Central memory CD8-positive, alpha-beta T cell (primary cell): ENCODE measurements around the gene CFTR.

ENCODE experiments used
- ATAC-seq: fragments of 150-1000 bp; cut with Tn5 transposase; replicated peaks from 2 replicates; pipeline ENCODE4 v1.10.0; 2022; ENCODE audit warnings: mild to moderate bottlenecking, moderate FRiP score, moderate number of reproducible peaks; ENCODE audit not compliant: poor library complexity, severe bottlenecking; ENCODE audit errors: extremely low read depth
- DNase-seq, 2 donors: peaks; one replicate each; pipeline ENCODE4 v3.0.0; 2021; ENCODE audit warnings: low spot score in 2 of 2
- H3K27ac Mint-ChIP-seq: one replicate; pipeline ENCODE4 v1.8.0; 2022; ENCODE audit warnings: low read depth, mild to moderate bottlenecking, moderate library complexity, mixed read lengths
- H3K27me3 Mint-ChIP-seq: one replicate; pipeline ENCODE4 v1.8.0; 2022; ENCODE audit warnings: mixed read lengths
- H3K36me3 Mint-ChIP-seq: one replicate; pipeline ENCODE4 v1.8.0; 2022; ENCODE audit warnings: mild to moderate bottlenecking, moderate library complexity, mixed read lengths; ENCODE audit not compliant: insufficient read depth
- H3K4me1 Mint-ChIP-seq: one replicate; pipeline ENCODE4 v1.8.0; 2022; ENCODE audit warnings: mixed read lengths
- H3K4me3 Mint-ChIP-seq: one replicate; pipeline ENCODE4 v1.8.0; 2022; ENCODE audit warnings: mild to moderate bottlenecking, moderate library complexity, mixed read lengths
- H3K9me3 Mint-ChIP-seq: one replicate; pipeline ENCODE4 v1.8.0; 2022; ENCODE audit warnings: mixed read lengths

The CFTR gene

GRCh38 chr7:117669818-117670217, 190.0 kb downstream of the CFTR start:
- Mint-ChIP-seq H3K27ac (no peak overlapping the region), H3K9me3 (peaks cover 2% of the 10 kb centered on the region), H3K4me1 (no peaks in the 10 kb centered on the region), H3K4me3 (no peak overlapping the region), H3K36me3 (no peaks in the 10 kb centered on the region), H3K27me3 (no peaks in the 10 kb centered on the region)
- DNase-seq: no peak
- no peak for ATAC-seq

- Mint-ChIP-seq H3K27me3 (no peaks in the 10 kb centered on the region), H3K27ac (no peak overlapping the region), H3K9me3 (no peaks in the 10 kb centered on the region), H3K4me1 (no peaks in the 10 kb centered on the region), H3K36me3 (no peaks in the 10 kb centered on the region), H3K4me3 (no peak overlapping the region)
- DNase-seq (no peak), ATAC-seq (no peak)
Observed at GRCh38 chr7:117672453-117672852, 192.6 kb downstream of the CFTR start.

- H3K27ac Mint-ChIP-seq: no peak overlapping the region
- ATAC-seq: no peak
- no peaks in the 10 kb centered on the region for H3K4me1 Mint-ChIP-seq
- no peaks in the 10 kb centered on the region for H3K9me3 Mint-ChIP-seq
- H3K36me3 Mint-ChIP-seq: no peaks in the 10 kb centered on the region
- no peak for DNase-seq
- no peaks in the 10 kb centered on the region for H3K27me3 Mint-ChIP-seq
- H3K4me3 Mint-ChIP-seq: no peak overlapping the region
Observed at GRCh38 chr7:117673367-117673766, 193.5 kb downstream of the CFTR start.

DNA sequence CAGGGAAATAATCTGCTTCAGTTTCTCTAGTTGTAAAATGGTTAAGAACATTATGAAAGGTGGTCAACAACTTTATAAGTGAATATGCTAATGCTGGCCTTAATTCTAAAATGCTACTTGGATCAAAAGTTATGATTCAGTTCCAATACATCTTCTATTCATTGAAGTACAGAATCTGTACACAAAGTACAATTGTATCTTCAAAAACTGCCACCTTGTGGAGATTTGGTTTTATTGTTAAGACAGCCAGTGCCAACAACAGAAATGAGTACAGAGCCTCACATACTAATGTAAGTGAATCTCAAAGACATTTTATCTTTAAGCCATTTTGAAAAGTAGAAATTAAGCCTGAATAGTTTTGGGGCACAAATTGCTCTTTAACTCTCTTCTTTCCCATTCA, 194.0 kb downstream of the CFTR start:
- no peaks in the 10 kb centered on the region for H3K27me3 Mint-ChIP-seq
- no peak overlapping the region for H3K27ac Mint-ChIP-seq
- ATAC-seq (no peak), DNase-seq (no peak)
- no peak overlapping the region for H3K4me3 Mint-ChIP-seq
- no peaks in the 10 kb centered on the region for H3K4me1 Mint-ChIP-seq
- H3K36me3 Mint-ChIP-seq: no peaks in the 10 kb centered on the region
- H3K9me3 Mint-ChIP-seq: no peaks in the 10 kb centered on the region

- H3K4me3 Mint-ChIP-seq: no peak overlapping the region
- no peak overlapping the region for H3K27ac Mint-ChIP-seq
- ATAC-seq: no peak
- H3K36me3 Mint-ChIP-seq: no peaks in the 10 kb centered on the region
- H3K4me1 Mint-ChIP-seq: no peaks in the 10 kb centered on the region
- no peaks in the 10 kb centered on the region for H3K9me3 Mint-ChIP-seq
- no peaks in the 10 kb centered on the region for H3K27me3 Mint-ChIP-seq
- no peak for DNase-seq
Observed at GRCh38 chr7:117674617-117675016, 194.8 kb downstream of the CFTR start.

DNA sequence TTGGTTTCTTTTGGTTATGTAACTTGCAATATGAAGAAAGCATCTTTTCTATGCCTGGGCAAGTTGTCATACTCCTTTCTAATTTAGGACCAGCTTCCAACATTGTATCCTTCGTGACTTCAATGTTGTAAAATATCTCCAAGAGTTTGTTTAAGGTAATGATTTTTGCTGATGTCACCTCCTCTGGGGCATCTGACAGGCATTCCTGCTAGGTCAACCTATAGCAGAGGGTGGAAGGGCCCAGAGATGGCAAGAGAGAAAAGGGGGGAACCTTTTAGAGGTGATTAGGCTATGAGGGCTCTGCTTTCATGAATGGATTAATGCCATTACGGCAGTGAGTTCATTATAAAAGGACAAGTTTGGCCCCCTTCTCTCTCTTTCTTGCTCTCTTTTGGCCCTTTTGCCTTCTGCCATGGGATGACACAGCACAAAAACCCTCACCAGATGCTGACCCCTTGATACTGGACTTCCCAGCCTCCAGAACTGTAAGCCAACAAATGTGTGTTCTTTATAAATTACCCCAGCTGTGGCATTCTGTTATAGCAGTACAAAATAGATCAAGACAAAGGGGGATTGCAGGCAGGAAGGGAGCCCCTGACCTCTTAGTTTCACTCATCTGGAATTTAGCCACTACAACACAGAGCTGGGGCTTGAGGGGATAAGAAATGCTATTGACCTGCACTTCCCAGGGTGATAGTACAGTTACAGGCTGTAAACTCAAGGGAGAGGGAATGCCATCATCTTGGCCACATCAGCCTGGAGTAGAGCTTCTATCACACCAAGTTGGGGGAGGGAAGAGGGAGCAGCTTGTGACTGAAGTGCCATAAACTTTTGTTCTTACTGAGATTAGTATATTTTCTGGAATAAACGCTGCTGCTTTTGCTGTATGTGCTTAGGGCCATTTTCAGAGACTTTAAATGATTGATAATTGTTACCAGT, 195.9 kb downstream of the CFTR start:
- no peak for ATAC-seq
- Mint-ChIP-seq H3K4me3 (no peak overlapping the region), H3K27me3 (no peaks in the 10 kb centered on the region), H3K9me3 (no peaks in the 10 kb centered on the region), H3K27ac (no peak overlapping the region), H3K36me3 (no peaks in the 10 kb centered on the region), H3K4me1 (no peaks in the 10 kb centered on the region)
- no peak for DNase-seq

- H3K27me3 Mint-ChIP-seq: no peaks in the 10 kb centered on the region
- H3K4me3 Mint-ChIP-seq: no peak overlapping the region
- no peaks in the 10 kb centered on the region for H3K36me3 Mint-ChIP-seq
- no peak overlapping the region for H3K27ac Mint-ChIP-seq
- ATAC-seq (no peak), DNase-seq (no peak)
- H3K4me1 Mint-ChIP-seq: no peaks in the 10 kb centered on the region
- no peaks in the 10 kb centered on the region for H3K9me3 Mint-ChIP-seq
Observed at GRCh38 chr7:117679120-117679519, 199.3 kb downstream of the CFTR start.

GRCh38 chr7:117682681-117683385, 203.0 kb downstream of the CFTR start:
- H3K4me1 Mint-ChIP-seq: no peaks in the 10 kb centered on the region
- no peaks in the 10 kb centered on the region for H3K9me3 Mint-ChIP-seq
- H3K36me3 Mint-ChIP-seq: no peaks in the 10 kb centered on the region
- H3K27ac Mint-ChIP-seq: no peak overlapping the region
- no peak overlapping the region for H3K4me3 Mint-ChIP-seq
- no peak for ATAC-seq
- H3K27me3 Mint-ChIP-seq: no peaks in the 10 kb centered on the region
- no peak for DNase-seq

- H3K4me1 Mint-ChIP-seq: no peaks in the 10 kb centered on the region
Observed at GRCh38 chr7:117683430-117684175, 203.8 kb downstream of the CFTR start.

DNA sequence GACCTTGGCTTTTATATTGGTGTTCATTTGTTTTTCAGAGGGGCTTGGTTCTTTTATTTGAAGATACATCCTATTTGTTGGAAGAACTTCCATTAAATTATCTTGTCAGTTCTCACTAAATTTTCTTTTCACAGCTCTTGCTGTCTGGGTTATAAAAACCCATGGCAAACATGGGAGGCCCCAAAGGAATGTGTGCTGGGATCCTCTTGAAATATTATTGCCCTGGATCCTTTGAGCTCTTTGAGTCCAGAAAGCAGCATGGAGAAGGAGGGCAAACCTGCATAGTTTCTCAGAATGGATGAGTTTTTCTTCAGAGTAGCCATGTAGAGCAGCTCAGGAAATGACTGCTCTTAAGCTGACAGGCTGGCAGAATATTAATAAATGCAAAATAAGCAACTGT, 206.0 kb downstream of the CFTR start:
- H3K27ac Mint-ChIP-seq: no peak overlapping the region
- H3K9me3 Mint-ChIP-seq: peaks cover 13% of the 10 kb centered on the region
- no peaks in the 10 kb centered on the region for H3K36me3 Mint-ChIP-seq
- H3K27me3 Mint-ChIP-seq: no peaks in the 10 kb centered on the region
- H3K4me1 Mint-ChIP-seq: no peaks in the 10 kb centered on the region
- no peak overlapping the region for H3K4me3 Mint-ChIP-seq
- ATAC-seq: no peak
- DNase-seq: no peak

More at GRCh38 chr7:117683430-117684175, 203.8 kb downstream of the CFTR start:
- DNase-seq (no peak), ATAC-seq (no peak)
- no peaks in the 10 kb centered on the region for H3K36me3 Mint-ChIP-seq
- no peaks in the 10 kb centered on the region for H3K9me3 Mint-ChIP-seq
- H3K4me3 Mint-ChIP-seq: no peak overlapping the region
- no peak overlapping the region for H3K27ac Mint-ChIP-seq
- H3K27me3 Mint-ChIP-seq: no peaks in the 10 kb centered on the region

DNA sequence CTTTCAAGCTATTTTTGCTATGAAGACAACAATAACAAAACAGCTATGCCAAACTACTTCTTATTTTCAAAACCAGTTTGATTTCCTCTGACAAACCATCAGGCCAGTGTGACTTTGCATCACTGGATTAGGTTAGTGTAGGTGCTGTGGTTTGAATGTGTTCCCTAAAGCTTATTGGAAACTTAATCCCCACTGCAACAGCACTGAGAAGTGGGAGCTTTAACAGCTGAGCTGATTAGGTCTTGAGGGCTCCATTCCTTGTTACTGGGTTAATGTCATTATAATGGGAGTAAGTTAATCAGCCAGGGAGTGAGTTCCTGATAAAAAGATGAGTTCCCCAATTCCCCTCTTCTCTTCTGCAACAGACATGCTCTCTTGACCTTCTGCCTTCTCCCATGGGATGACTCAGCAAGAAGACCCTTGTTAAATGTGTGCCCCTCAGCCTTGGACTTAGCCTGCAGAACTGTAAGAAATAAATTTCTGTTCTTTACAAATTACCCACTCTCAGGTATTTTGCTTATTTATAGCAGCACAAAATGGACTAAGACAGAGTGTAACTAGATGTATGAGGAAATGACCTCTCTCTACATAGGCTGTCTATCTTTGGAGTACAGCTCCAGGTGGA, 206.6 kb downstream of the CFTR start:
- no peaks in the 10 kb centered on the region for H3K27me3 Mint-ChIP-seq
- ATAC-seq (no peak), DNase-seq (no peak)
- H3K27ac Mint-ChIP-seq: no peak overlapping the region
- H3K36me3 Mint-ChIP-seq: no peaks in the 10 kb centered on the region
- H3K9me3 Mint-ChIP-seq: peaks cover 13% of the 10 kb centered on the region
- H3K4me1 Mint-ChIP-seq: no peaks in the 10 kb centered on the region
- H3K4me3 Mint-ChIP-seq: no peak overlapping the region

GRCh38 chr7:117688126-117688525, 208.3 kb downstream of the CFTR start:
- no peaks in the 10 kb centered on the region for H3K4me1 Mint-ChIP-seq
- H3K27me3 Mint-ChIP-seq: no peaks in the 10 kb centered on the region
- no peak for DNase-seq
- no peak overlapping the region for H3K27ac Mint-ChIP-seq
- no peaks in the 10 kb centered on the region for H3K36me3 Mint-ChIP-seq
- H3K9me3 Mint-ChIP-seq: peaks cover 13% of the 10 kb centered on the region
- no peak overlapping the region for H3K4me3 Mint-ChIP-seq
- no peak for ATAC-seq
